Measurements from ENCODE around the gene EIF6. TPM values are rescaled to one million over a fixed set of nuclear protein-coding genes. Genes with fewer than 3 reads are reported as not detected.

EIF6 gene
- total and polyA plus RNA-seq, 9 of the 15 experiments (the other 6 are each of a cell fraction or from before 2014, with no cell fraction given) = 165 to 832 (median 229) TPM

- TF ChIP-seq, protein P1, sequence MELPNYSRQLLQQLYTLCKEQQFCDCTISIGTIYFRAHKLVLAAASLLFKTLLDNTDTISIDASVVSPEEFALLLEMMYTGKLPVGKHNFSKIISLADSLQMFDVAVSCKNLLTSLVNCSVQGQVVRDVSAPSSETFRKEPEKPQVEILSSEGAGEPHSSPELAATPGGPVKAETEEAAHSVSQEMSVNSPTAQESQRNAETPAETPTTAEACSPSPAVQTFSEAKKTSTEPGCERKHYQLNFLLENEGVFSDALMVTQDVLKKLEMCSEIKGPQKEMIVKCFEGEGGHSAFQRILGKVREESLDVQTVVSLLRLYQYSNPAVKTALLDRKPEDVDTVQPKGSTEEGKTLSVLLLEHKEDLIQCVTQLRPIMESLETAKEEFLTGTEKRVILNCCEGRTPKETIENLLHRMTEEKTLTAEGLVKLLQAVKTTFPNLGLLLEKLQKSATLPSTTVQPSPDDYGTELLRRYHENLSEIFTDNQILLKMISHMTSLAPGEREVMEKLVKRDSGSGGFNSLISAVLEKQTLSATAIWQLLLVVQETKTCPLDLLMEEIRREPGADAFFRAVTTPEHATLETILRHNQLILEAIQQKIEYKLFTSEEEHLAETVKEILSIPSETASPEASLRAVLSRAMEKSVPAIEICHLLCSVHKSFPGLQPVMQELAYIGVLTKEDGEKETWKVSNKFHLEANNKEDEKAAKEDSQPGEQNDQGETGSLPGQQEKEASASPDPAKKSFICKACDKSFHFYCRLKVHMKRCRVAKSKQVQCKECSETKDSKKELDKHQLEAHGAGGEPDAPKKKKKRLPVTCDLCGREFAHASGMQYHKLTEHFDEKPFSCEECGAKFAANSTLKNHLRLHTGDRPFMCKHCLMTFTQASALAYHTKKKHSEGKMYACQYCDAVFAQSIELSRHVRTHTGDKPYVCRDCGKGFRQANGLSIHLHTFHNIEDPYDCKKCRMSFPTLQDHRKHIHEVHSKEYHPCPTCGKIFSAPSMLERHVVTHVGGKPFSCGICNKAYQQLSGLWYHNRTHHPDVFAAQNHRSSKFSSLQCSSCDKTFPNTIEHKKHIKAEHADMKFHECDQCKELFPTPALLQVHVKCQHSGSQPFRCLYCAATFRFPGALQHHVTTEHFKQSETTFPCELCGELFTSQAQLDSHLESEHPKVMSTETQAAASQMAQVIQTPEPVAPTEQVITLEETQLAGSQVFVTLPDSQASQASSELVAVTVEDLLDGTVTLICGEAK (IDR thresholded peaks at IDR 0.05) = no peak
- TF ChIP-seq, protein P1 (CRISPR knock-in tag; IDR thresholded peaks at IDR 0.05) = no peak
- TF ChIP-seq KLF16 (IDR thresholded peaks at IDR 0.05) = no peak
- TF ChIP-seq ZNF655 (CRISPR knock-in tag; IDR thresholded peaks at IDR 0.05) = no peak
- no peak for TF ChIP-seq EWSR1 (IDR thresholded peaks at IDR 0.05; ENCODE audit: borderline replicate concordance, low read depth, partially characterized antibody)
- TF ChIP-seq ELF4 (CRISPR knock-in tag; IDR thresholded peaks at IDR 0.05) = no peak
- TF ChIP-seq ZNF24 (IDR thresholded peaks at IDR 0.05) = no peak
- no peak for TF ChIP-seq ELF2 (CRISPR knock-in tag; IDR thresholded peaks at IDR 0.05)
- TF ChIP-seq ETS2 (tag; IDR thresholded peaks at IDR 0.05; ENCODE audit: borderline replicate concordance, poor library complexity, severe bottlenecking) = no peak
- no peak for TF ChIP-seq KDM4B (IDR thresholded peaks at IDR 0.05; ENCODE audit: borderline replicate concordance in 2 of 2, low read depth in 1 of 2)
- TF ChIP-seq, protein P2, sequence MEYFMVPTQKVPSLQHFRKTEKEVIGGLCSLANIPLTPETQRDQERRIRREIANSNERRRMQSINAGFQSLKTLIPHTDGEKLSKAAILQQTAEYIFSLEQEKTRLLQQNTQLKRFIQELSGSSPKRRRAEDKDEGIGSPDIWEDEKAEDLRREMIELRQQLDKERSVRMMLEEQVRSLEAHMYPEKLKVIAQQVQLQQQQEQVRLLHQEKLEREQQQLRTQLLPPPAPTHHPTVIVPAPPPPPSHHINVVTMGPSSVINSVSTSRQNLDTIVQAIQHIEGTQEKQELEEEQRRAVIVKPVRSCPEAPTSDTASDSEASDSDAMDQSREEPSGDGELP (CRISPR knock-in tag; IDR thresholded peaks at IDR 0.05; ENCODE audit: borderline replicate concordance) = no peak
- no peak for TF ChIP-seq HNRNPL (IDR thresholded peaks at IDR 0.05; ENCODE audit: low read depth, low read length)
- TF ChIP-seq, protein P3, sequence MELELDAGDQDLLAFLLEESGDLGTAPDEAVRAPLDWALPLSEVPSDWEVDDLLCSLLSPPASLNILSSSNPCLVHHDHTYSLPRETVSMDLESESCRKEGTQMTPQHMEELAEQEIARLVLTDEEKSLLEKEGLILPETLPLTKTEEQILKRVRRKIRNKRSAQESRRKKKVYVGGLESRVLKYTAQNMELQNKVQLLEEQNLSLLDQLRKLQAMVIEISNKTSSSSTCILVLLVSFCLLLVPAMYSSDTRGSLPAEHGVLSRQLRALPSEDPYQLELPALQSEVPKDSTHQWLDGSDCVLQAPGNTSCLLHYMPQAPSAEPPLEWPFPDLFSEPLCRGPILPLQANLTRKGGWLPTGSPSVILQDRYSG (tag; conservative IDR thresholded peaks at IDR 0.05; ENCODE audit: low read depth) = no peak
- no peak for TF ChIP-seq RBM22 (IDR thresholded peaks at IDR 0.05; ENCODE audit: low read depth, low read length, poor library complexity, severe bottlenecking)
- no peak for TF ChIP-seq HEY1 (CRISPR knock-in tag; IDR thresholded peaks at IDR 0.05; ENCODE audit: borderline replicate concordance)
- TF ChIP-seq XRCC5 (IDR thresholded peaks at IDR 0.05; ENCODE audit: low read depth, low read length) = no peak
- no peak for TF ChIP-seq HSF4 (CRISPR knock-in tag; IDR thresholded peaks at IDR 0.05; ENCODE audit: borderline replicate concordance)
Observed at GRCh38 chr20:35311409-35311808, 26.8 kb upstream of the EIF6 start (continued).

All from K562 (cell line).